Fibroblast of lung (primary cell): ENCODE data around the gene ZNF513. TPM values are rescaled to one million over a fixed set of nuclear protein-coding genes. Genes with fewer than 3 reads are reported as not detected.

ENCODE experiments used
- DNase-seq, 2 donors: peaks; one replicate each; pipeline versions ENCODE4 v3.0.0 to v3.0.0-alpha.2; 2010; ENCODE audit warnings: low read depth in 2 of 2
- H2AFZ ChIP-seq: 2 replicates; pipeline ENCODE4 v1.5.1; 2012; ENCODE audit warnings: low read length, control low read depth, inconsistent platforms
- H3K27ac ChIP-seq: 2 replicates; pipeline ENCODE4 v1.5.1; 2011; ENCODE audit warnings: low read length, control low read depth; ENCODE audit not compliant: insufficient read depth
- H3K27me3 ChIP-seq: 2 replicates; pipeline ENCODE4 v1.5.1; 2011; ENCODE audit warnings: mild to moderate bottlenecking, low read length; ENCODE audit not compliant: control insufficient read depth, insufficient read depth
- H3K36me3 ChIP-seq: 2 replicates; pipeline ENCODE4 v1.5.1; 2011; ENCODE audit warnings: low read length; ENCODE audit not compliant: control insufficient read depth, insufficient read depth
- H3K4me1 ChIP-seq: 2 replicates; pipeline ENCODE4 v1.5.1; 2011; ENCODE audit warnings: low read length; ENCODE audit not compliant: control insufficient read depth, insufficient read depth; ENCODE audit errors: extremely low read depth
- H3K4me2 ChIP-seq: 2 replicates; pipeline ENCODE4 v1.5.1; 2011; ENCODE audit warnings: low read length, control low read depth; ENCODE audit not compliant: insufficient read depth; ENCODE audit errors: extremely low read depth
- H3K4me3 ChIP-seq, 4 experiments: fragments of 200-600 bp in 1 of 4; sonication (generic) in 1 of 4; replicated peaks in 1 of 4; 2 replicates each; pipeline ENCODE4 v1.5.1; 2011 to 2016; ENCODE audit warnings: low read length in 4 of 4, low read depth in 3 of 4, mild to moderate bottlenecking in 3 of 4, control low read depth in 2 of 4, inconsistent platforms in 1 of 4, mixed read lengths in 1 of 4; ENCODE audit not compliant: insufficient read depth in 1 of 4; ENCODE audit errors: control extremely low read depth in 1 of 4
- H3K79me2 ChIP-seq: 2 replicates; pipeline ENCODE4 v1.5.1; 2012; ENCODE audit warnings: mild to moderate bottlenecking, low read length, inconsistent platforms; ENCODE audit not compliant: control insufficient read depth, insufficient read depth
- H3K9ac ChIP-seq: 2 replicates; pipeline ENCODE4 v1.5.1; 2011; ENCODE audit warnings: mild to moderate bottlenecking, low read length, control low read depth; ENCODE audit not compliant: insufficient read depth
- H3K9me3 ChIP-seq: 2 replicates; pipeline ENCODE4 v1.5.1; 2012; ENCODE audit warnings: low read depth, low read length; ENCODE audit not compliant: control insufficient read depth, insufficient read depth
- H4K20me1 ChIP-seq: 2 replicates; pipeline ENCODE4 v1.5.1; 2011; ENCODE audit warnings: low read length; ENCODE audit not compliant: control insufficient read depth, insufficient read depth; ENCODE audit errors: extremely low read depth
- EZH2 ChIP-seq: IDR thresholded peaks from 2 replicates; pipeline ENCODE4 v1.5.1; 2012; ENCODE audit warnings: low read length, control low read depth, mild to moderate bottlenecking; ENCODE audit errors: missing control alignments
- polyA plus RNA-seq, 2 donors: library from polyadenylated mRNA; depleted of rRNA in 1 of 2; stranded (reverse) in 1 of 2; unstranded in 1 of 2; fragments of >200 nt; gene quantifications; 2 replicates each; pipeline ENCODE4 v1.2.1, GENCODE V29; 2011 to 2012; ENCODE audit warnings: missing spikeins in 1 of 2
- total RNA-seq: library from RNA; depleted of rRNA; stranded (reverse); fragments of >200 nt; gene quantifications from 2 replicates; pipeline ENCODE4 v1.2.1, GENCODE V29; 2014
- TF ChIP-seq, protein P1 (sequence below), 2 donors: IDR thresholded peaks in 1 of 2; conservative IDR thresholded peaks in 1 of 2; 1 replicate in 1 of 2; 2 replicates in 1 of 2; pipeline ENCODE4 v1.5.1; 2011 to 2012; ENCODE audit warnings: low read length in 2 of 2, control low read depth in 1 of 2, inconsistent platforms in 1 of 2, low read depth in 1 of 2, mild to moderate bottlenecking in 1 of 2

ZNF513 gene
- total and polyA plus RNA-seq, 2 donors (not counting 1 experiment from before 2014, with no cell fraction given): 7.0 to 8.4 TPM

DNA sequence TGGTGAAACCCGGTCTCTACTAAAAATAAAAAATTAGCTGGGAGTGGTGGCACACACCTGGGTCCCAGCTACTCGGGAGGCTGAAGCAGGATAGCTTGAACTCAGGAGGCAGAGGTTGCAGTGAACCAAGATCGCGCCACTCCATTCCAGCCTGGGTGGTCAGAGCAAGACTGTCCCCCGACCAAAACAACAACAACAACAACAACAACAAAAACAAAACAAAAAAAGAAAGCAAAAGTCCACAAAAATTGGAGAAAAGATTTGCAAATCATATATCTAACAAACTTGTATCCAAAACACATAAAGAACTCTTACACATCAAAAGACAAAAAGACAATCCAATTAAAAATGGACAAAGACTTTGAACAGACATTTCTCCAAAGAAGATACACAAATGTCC lies 18.4 kb upstream of the ZNF513 start:
- Histone ChIP-seq H3K4me3 (no peak overlapping the region), H4K20me1 (no peaks in the 10 kb centered on the region), H3K9ac (no peak overlapping the region), H3K27me3 (no peaks in the 10 kb centered on the region), H3K36me3 (no peaks in the 10 kb centered on the region), H3K4me1 (peaks cover 2% of the 10 kb centered on the region), H2AFZ (no peak overlapping the region), H3K9me3 (no peaks in the 10 kb centered on the region), H3K4me2 (no peak overlapping the region), H3K27ac (no peak overlapping the region), H3K79me2 (peaks cover 89% of the 10 kb centered on the region)
- DNase-seq: no peak
- TF ChIP-seq, protein P1, sequence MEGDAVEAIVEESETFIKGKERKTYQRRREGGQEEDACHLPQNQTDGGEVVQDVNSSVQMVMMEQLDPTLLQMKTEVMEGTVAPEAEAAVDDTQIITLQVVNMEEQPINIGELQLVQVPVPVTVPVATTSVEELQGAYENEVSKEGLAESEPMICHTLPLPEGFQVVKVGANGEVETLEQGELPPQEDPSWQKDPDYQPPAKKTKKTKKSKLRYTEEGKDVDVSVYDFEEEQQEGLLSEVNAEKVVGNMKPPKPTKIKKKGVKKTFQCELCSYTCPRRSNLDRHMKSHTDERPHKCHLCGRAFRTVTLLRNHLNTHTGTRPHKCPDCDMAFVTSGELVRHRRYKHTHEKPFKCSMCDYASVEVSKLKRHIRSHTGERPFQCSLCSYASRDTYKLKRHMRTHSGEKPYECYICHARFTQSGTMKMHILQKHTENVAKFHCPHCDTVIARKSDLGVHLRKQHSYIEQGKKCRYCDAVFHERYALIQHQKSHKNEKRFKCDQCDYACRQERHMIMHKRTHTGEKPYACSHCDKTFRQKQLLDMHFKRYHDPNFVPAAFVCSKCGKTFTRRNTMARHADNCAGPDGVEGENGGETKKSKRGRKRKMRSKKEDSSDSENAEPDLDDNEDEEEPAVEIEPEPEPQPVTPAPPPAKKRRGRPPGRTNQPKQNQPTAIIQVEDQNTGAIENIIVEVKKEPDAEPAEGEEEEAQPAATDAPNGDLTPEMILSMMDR (conservative IDR thresholded peaks at IDR 0.05 in 1 of 2, IDR thresholded peaks at IDR 0.05 in 1 of 2; ENCODE audit: low read depth in 1 of 2, low read length in 2 of 2): no peak
- no peak for TF ChIP-seq EZH2

DNA sequence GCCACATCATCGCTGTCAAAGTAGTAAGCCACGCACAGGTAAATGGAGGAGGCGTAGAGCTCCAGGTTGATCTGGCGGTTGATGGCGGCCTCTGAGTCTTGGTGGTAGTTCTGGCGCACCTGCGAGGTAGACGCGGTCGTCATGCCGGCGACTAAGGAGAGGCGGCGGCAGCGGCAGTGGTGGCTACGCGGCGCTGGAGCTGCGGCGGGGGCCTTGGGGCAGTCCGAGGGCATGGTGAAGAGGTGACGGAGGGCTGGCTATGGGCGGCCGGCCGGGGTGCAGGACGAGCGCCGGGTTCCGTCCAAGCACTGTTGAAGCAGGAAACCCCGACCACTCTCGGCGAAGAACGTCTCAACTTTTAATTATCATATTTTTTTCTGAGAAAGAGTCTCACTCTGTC lies 12.7 kb upstream of the ZNF513 start:
- TF ChIP-seq, protein P1 (conservative IDR thresholded peaks at IDR 0.05 in 1 of 2, IDR thresholded peaks at IDR 0.05 in 1 of 2; ENCODE audit: low read depth in 1 of 2, low read length in 2 of 2): no peak
- TF ChIP-seq EZH2: no peak

DNA sequence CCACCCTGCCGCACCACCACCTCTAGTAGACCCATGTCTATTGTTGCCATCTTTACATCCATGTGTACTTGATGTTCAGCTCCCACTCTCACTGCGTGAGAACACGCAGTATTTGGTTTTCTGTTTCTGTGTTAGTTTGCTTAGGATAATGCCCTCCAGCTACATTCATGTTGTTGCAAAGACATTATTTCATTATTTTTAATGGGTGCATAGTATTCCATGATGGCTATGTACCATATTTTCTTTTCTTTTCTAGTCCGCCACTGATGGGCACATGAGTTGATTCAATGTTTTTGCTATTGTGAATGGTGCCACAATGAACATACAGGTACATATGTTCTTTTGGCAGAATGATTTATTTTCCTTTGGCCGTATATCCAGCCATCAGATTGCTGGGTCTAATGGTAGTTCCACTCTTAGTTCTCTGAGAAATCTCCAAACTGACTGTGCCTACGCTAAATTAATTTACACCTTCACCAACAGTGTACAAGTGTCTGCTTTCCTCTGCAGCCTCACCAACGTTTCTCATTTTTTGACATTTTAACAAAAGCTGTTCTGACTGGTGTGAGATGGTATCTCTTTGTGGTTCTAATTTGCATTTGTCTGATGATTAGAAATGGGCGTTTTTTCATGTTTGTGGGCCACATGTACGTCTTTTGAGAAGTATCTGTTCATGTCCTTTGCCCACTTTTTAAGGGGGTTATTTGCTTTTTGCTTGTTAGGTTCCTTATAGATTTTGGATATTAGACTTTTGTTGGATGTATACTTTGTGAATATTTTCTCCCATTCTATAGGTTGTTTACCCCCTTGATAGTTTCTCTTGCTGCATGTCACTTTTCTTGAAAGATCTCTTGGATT lies 10.5 kb upstream of the ZNF513 start:
- Histone ChIP-seq H3K9ac (no peak overlapping the region), H3K4me2 (no peak overlapping the region), H3K9me3 (no peaks in the 10 kb centered on the region), H3K36me3 (no peaks in the 10 kb centered on the region), H3K79me2 (peaks cover 54% of the 10 kb centered on the region), H3K27ac (no peak overlapping the region), H3K4me3 (no peak overlapping the region), H3K27me3 (no peaks in the 10 kb centered on the region), H4K20me1 (no peaks in the 10 kb centered on the region), H2AFZ (no peak overlapping the region), H3K4me1 (no peaks in the 10 kb centered on the region)
- TF ChIP-seq EZH2: no peak
- TF ChIP-seq, protein P1 (conservative IDR thresholded peaks at IDR 0.05 in 1 of 2, IDR thresholded peaks at IDR 0.05 in 1 of 2; ENCODE audit: low read depth in 1 of 2, low read length in 2 of 2): no peak
- no peak for DNase-seq

More for the DNA sequence above, 12.7 kb upstream of the ZNF513 start:
- no peak overlapping the region for H3K27ac ChIP-seq
- H2AFZ ChIP-seq: no peak overlapping the region
- no peak overlapping the region for H3K4me2 ChIP-seq
- H3K79me2 ChIP-seq: peaks cover 75% of the 10 kb centered on the region
- DNase-seq: no peak
- no peaks in the 10 kb centered on the region for H3K4me1 ChIP-seq
- H4K20me1 ChIP-seq: no peaks in the 10 kb centered on the region
- H3K4me3 ChIP-seq: no peak overlapping the region
- no peaks in the 10 kb centered on the region for H3K9me3 ChIP-seq
- no peaks in the 10 kb centered on the region for H3K27me3 ChIP-seq
- H3K36me3 ChIP-seq: no peaks in the 10 kb centered on the region
- H3K9ac ChIP-seq: no peak overlapping the region
